Measurements from ENCODE around the gene DHX38.
A peak's percentile ranks its signal among the peaks of the same experiment; 100 is the strongest.
"Not testable (repeated sequence)": the region's sequence is repeated elsewhere in the genome, so short reads cannot be mapped to it uniquely, and the experiment has no call there.

DHX38 gene

GRCh38 chr16:72093448-72094265 lies at the start of gene DHX38, which contains the start of gene TXNL4B:
TSS of gene DHX38 (plus strand) at chr16:72093847. CDS start at chr16:72096158, 2,311 bp downstream.
TSS of gene TXNL4B (minus strand) at chr16:72093620. CDS start at chr16:72090749, 2,871 bp downstream.
- no peaks in the 10 kb centered on the region for H3K9me3 ChIP-seq (ENCODE audit: control insufficient read depth, insufficient read depth, low read length)
- H3K36me3 ChIP-seq (ENCODE audit: insufficient read depth, low read length) = peaks cover 5% of the 10 kb centered on the region; the same call in 1 of the 2 replicates
- peaks cover 6% of the 10 kb centered on the region for H3K4me1 ChIP-seq (ENCODE audit: insufficient read depth, low read length)
- peak within 1 kb of the TSS; percentile 89 for H3K9ac ChIP-seq (ENCODE audit: low read depth, low read length)

DNA sequence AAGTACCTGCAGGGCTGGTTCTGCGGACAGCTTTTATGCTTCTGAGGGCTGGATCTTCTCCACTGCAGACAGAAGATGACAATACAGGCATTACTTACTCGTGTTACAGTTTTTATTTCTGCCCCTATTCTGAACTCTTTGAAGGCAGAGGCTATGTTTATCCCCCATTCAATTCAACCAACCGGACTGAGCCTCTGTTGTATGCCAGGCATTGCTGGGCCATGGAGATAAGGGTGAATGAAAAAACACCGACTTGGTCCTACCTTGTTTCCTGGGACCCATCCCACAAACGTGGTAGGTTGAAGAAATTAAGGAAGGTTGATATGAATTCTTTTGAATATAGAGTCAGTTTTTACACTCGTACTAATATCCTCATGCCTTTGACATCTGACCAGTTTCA lies 49.4 kb upstream of the DHX38 start:
- H3K9ac ChIP-seq (ENCODE audit: low read depth, low read length) = no peak overlapping the region
- no peaks in the 10 kb centered on the region for H3K9me3 ChIP-seq (ENCODE audit: control insufficient read depth, insufficient read depth, low read length)
- H3K4me1 ChIP-seq (ENCODE audit: insufficient read depth, low read length) = no peaks in the 10 kb centered on the region
- H3K36me3 ChIP-seq (ENCODE audit: insufficient read depth, low read length) = no peaks in the 10 kb centered on the region

DNA sequence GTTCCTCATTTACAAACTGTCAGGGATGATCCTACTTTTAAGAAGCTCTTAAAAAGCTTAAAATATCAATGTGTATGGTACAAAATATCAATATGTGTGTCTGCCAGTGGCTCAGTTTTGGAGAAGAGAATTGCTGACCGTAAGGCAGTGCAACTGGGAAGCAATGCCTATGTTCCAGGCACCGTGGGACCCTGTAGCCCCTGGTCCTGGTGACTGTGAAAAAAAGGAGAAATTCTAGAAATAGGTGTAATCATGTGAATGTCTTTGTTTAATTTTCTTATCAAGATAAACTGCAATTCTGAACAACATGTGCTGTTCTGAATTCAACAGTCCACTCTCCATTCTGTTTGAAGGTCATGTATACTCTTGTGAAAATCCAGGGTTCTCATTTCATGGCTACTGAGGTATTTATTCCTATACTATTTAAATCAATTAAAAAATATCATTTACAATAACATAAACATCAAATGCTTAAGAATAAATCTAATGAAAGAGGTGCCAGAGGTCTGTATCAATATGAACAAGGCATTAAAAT lies 48.8 kb upstream of the DHX38 start:
- H3K4me1 ChIP-seq (ENCODE audit: insufficient read depth, low read length) = no peaks in the 10 kb centered on the region
- no peaks in the 10 kb centered on the region for H3K36me3 ChIP-seq (ENCODE audit: insufficient read depth, low read length)

GRCh38 chr16:72049110-72049509 lies 44.5 kb upstream of the DHX38 start:
- H3K9ac ChIP-seq (ENCODE audit: low read depth, low read length) = no peak overlapping the region
- no peaks in the 10 kb centered on the region for H3K36me3 ChIP-seq (ENCODE audit: insufficient read depth, low read length)
- H3K4me1 ChIP-seq (ENCODE audit: insufficient read depth, low read length) = no peaks in the 10 kb centered on the region
- H3K9me3 ChIP-seq (ENCODE audit: control insufficient read depth, insufficient read depth, low read length) = no peaks in the 10 kb centered on the region

More for the DNA sequence above, 48.8 kb upstream of the DHX38 start:
- Histone ChIP-seq H3K9ac (ENCODE audit: low read depth, low read length) (no peak overlapping the region), H3K9me3 (ENCODE audit: control insufficient read depth, insufficient read depth, low read length) (no peaks in the 10 kb centered on the region)

DNA sequence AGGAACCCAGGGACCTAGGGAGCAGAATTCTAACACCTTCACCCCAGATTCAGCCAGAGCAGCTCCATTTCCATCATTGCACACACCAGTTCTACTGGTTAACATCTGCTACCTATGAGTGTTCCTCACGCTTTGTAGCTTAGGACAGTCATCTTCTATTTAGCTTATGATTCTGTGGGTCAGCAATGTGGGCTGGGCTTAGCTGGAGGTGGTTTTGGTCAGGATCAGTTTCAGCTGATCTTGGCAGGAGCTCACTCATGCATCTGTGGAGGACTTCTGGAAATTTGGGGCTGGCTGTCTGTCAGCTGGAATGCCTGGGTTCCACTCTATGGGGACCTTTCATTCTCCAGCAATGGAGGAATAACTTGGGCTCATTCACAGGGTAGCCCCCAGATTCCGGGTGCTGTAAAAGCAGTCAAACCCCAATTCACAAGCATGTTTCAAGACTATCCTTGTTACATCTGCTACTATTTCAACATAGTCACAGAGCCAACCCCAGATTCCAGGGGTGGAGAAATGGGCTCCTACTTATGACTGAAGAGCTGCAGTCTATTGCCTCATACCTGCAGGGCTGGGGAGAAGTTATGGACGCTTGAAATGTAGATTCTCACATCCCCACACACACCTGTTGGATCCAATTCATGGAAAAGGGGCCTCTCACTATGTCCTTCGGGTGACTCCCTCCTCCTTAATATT lies 42.7 kb upstream of the DHX38 start:
- H3K9me3 ChIP-seq (ENCODE audit: control insufficient read depth, insufficient read depth, low read length) = no peaks in the 10 kb centered on the region
- H3K36me3 ChIP-seq (ENCODE audit: insufficient read depth, low read length) = no peaks in the 10 kb centered on the region
- H3K9ac ChIP-seq (ENCODE audit: low read depth, low read length) = no peak overlapping the region
- H3K4me1 ChIP-seq (ENCODE audit: insufficient read depth, low read length) = no peaks in the 10 kb centered on the region

- Histone ChIP-seq H3K9me3 (ENCODE audit: control insufficient read depth, insufficient read depth, low read length) (no peaks in the 10 kb centered on the region), H3K4me1 (ENCODE audit: insufficient read depth, low read length) (no peaks in the 10 kb centered on the region), H3K9ac (ENCODE audit: low read depth, low read length) (no peak overlapping the region), H3K36me3 (ENCODE audit: insufficient read depth, low read length) (no peaks in the 10 kb centered on the region)
Measured at GRCh38 chr16:72051818-72052217, 41.8 kb upstream of the DHX38 start.

DNA sequence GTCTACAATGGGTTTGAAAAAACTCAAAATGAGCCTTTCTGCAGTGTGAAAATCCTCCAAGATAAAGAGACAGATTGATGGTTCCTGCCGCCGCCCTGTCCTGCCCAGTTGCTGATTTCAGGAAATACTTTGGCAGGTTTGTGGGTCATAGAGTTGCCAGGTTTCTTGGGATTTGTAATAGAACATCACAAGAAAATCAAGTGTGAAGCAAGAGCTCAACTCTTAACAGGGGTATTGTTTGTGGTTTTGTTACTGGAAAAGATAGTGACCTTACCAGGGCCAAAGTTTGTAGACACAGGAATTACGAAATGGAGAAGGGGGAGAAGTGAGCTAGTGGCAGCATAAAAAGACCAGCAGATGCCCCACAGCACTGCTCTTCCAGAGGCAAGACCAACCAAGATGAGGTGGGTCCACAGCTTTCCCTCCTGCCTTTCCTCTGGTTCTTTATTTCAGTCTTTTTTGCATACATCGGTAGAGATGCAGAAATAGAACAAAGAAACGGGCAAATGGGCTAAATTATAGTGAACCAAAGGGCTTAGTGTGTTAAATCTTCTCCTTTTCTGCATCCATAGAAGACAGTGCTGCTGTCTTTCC lies 39.3 kb upstream of the DHX38 start, which contains the start of gene HP:
Gene HP, plus strand, starts transcription at position 252 of the 594 bp plus-strand sequence. Its CDS starts 148 bp downstream, at position 400.
- H3K9ac ChIP-seq (ENCODE audit: low read depth, low read length); H3K36me3 ChIP-seq (ENCODE audit: insufficient read depth, low read length); H3K9me3 ChIP-seq (ENCODE audit: control insufficient read depth, insufficient read depth, low read length); H3K4me1 ChIP-seq (ENCODE audit: insufficient read depth, low read length): not testable (repeated sequence)

DNA sequence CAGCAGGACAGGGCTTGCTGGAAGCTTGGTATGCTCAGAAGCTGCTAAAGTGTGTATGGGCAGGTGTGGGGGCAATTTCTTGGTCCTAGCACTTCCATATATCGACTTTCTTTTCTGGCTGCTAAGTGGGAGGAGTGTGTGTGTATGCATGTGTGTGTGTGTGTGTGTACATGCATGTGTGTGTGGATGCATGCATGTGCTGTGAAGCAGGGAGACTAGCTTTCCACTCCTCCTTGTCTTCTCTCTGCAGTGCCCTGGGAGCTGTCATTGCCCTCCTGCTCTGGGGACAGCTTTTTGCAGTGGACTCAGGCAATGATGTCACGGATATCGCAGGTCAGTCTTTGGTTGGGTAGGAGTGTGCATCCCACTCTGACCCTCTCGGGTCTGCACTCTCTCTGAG lies 37.7 kb upstream of the DHX38 start:
- Histone ChIP-seq H3K4me1 (ENCODE audit: insufficient read depth, low read length) (no peaks in the 10 kb centered on the region), H3K9ac (ENCODE audit: low read depth, low read length) (no peak overlapping the region), H3K36me3 (ENCODE audit: insufficient read depth, low read length) (no peaks in the 10 kb centered on the region), H3K9me3 (ENCODE audit: control insufficient read depth, insufficient read depth, low read length) (no peaks in the 10 kb centered on the region)

- H3K9me3 ChIP-seq (ENCODE audit: control insufficient read depth, insufficient read depth, low read length); H3K36me3 ChIP-seq (ENCODE audit: insufficient read depth, low read length); H3K4me1 ChIP-seq (ENCODE audit: insufficient read depth, low read length): not testable (repeated sequence)
Measured at GRCh38 chr16:72057313-72057712, 36.3 kb upstream of the DHX38 start.

DNA sequence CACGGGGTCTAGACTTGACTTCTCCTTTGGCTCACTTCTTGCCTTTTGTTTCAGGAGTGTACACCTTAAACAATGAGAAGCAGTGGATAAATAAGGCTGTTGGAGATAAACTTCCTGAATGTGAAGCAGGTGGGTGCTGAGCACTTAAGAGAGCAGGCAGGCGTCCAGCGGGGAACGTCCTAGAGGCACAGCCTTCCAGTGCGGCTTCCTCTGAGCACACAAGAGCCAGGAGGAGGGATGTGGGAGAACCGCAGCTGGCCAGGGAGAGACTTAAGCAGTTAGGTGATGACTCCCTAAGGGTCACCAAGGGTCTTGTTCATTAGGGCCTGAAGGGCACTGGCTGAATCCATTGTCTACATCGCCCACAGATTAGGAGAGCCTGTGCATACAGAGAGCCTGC lies 34.6 kb upstream of the DHX38 start:
- H3K9me3 ChIP-seq (ENCODE audit: control insufficient read depth, insufficient read depth, low read length) = not testable (repeated sequence)

More at GRCh38 chr16:72057313-72057712, 36.3 kb upstream of the DHX38 start:
- not testable (repeated sequence) for H3K9ac ChIP-seq (ENCODE audit: low read depth, low read length)

DNA sequence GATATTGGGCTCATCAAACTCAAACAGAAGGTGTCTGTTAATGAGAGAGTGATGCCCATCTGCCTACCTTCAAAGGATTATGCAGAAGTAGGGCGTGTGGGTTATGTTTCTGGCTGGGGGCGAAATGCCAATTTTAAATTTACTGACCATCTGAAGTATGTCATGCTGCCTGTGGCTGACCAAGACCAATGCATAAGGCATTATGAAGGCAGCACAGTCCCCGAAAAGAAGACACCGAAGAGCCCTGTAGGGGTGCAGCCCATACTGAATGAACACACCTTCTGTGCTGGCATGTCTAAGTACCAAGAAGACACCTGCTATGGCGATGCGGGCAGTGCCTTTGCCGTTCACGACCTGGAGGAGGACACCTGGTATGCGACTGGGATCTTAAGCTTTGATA lies 33.2 kb upstream of the DHX38 start:
- H3K9me3 ChIP-seq (ENCODE audit: control insufficient read depth, insufficient read depth, low read length) = no peaks in the 10 kb centered on the region
- no peak overlapping the region for H3K9ac ChIP-seq (ENCODE audit: low read depth, low read length)
- H3K4me1 ChIP-seq (ENCODE audit: insufficient read depth, low read length) = no peaks in the 10 kb centered on the region
- no peaks in the 10 kb centered on the region for H3K36me3 ChIP-seq (ENCODE audit: insufficient read depth, low read length)

More for the DNA sequence above, 34.6 kb upstream of the DHX38 start:
- not testable (repeated sequence) for H3K4me1 ChIP-seq (ENCODE audit: insufficient read depth, low read length); H3K9ac ChIP-seq (ENCODE audit: low read depth, low read length); H3K36me3 ChIP-seq (ENCODE audit: insufficient read depth, low read length)

DNA sequence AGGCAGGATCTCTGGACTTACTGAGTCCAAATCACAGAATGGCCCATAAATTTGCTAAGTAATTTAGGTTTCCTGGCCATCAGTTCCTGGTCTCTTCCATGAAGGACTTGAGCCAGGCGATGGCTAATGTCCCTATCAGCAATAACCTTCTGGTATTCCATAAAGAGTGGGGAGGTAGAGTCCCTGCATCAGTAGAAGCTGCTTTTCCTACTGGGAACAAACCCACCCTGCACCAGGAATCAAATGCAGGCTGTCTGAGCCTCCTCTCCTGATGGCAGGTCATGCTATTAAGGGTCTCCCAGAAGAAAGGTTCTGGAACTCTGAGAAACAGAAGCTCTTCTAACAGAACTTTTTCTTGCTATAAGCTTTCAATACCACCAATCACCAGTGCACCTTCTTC lies 32.1 kb upstream of the DHX38 start:
- no peak overlapping the region for H3K9ac ChIP-seq (ENCODE audit: low read depth, low read length)
- no peaks in the 10 kb centered on the region for H3K4me1 ChIP-seq (ENCODE audit: insufficient read depth, low read length)
- H3K36me3 ChIP-seq (ENCODE audit: insufficient read depth, low read length) = no peaks in the 10 kb centered on the region
- H3K9me3 ChIP-seq (ENCODE audit: control insufficient read depth, insufficient read depth, low read length) = no peaks in the 10 kb centered on the region

DNA sequence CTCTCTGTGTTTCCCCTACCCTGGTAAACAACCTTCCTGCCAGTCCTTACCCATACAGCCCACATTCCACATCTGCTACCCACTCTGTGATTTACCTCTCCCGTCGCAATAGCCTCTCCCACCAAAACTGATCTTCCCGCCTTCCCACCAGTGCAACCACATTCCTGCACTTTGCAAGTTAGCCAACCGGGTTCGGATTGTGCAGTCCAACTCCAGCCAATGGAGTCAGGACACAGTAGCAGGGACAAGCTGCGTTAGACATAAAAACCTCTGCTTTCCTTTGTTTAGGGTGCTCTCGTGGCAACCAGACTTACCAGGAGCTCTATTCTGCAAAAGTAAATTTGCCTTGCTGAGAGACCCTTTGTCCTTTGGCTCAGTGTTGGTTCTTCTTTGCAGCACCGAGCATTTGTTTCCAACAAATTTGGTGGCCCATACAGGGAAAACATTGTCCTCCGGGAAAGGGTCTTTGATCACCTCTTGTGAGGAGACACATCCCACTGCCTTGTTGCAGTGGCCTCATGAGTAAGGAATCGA lies 29.2 kb upstream of the DHX38 start:
- Histone ChIP-seq H3K9ac (ENCODE audit: low read depth, low read length) (no peak overlapping the region), H3K36me3 (ENCODE audit: insufficient read depth, low read length) (no peaks in the 10 kb centered on the region), H3K9me3 (ENCODE audit: control insufficient read depth, insufficient read depth, low read length) (no peaks in the 10 kb centered on the region), H3K4me1 (ENCODE audit: insufficient read depth, low read length) (no peaks in the 10 kb centered on the region)

GRCh38 chr16:72066747-72067146 lies 26.9 kb upstream of the DHX38 start:
- H3K9ac ChIP-seq (ENCODE audit: low read depth, low read length) = no peak overlapping the region
- no peaks in the 10 kb centered on the region for H3K9me3 ChIP-seq (ENCODE audit: control insufficient read depth, insufficient read depth, low read length)
- H3K4me1 ChIP-seq (ENCODE audit: insufficient read depth, low read length) = no peaks in the 10 kb centered on the region
- H3K36me3 ChIP-seq (ENCODE audit: insufficient read depth, low read length) = no peaks in the 10 kb centered on the region
